Activated CD4-positive, CD25-positive, alpha-beta regulatory T cell treated with anti-CD3 and anti-CD28 coated beads, Interleukin-2, amount 50 U/mL, for 24 hours (primary cell): ENCODE data around the gene GPR55.

Source experiments
- ATAC-seq, 2 donors: fragments of 150-1000 bp; cut with Tn5 transposase; one replicate each; pipeline ENCODE4 v1.10.0; 2021; ENCODE audit warnings: mild to moderate bottlenecking in 1 of 2, moderate library complexity in 1 of 2

GPR55 gene

GRCh38 chr2:230865766-230866755 lies 59.0 kb downstream of the GPR55 start:
- no peak for ATAC-seq

DNA sequence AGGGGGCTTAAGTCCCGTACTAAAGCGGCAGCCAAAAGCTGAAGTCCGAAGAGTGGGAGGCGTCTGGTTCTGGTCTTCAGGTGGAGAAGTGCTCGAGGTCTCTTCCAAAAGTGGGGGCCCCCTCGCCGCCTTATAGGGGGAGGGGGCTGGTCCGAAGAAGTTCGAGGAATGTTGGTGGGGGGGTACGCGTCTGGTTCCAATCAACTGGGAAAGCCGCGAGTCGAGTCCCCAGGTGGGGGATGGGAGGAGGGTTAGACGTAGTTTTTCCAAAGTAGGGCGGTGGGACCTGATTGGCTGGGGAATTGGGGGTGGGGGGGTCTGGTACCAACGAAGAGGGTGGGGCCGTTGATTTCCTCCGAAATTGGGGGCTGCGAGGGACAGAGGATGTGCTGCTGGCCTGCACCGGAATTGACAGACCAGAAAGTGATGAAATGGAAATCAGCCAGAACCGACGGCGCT lies 59.7 kb downstream of the GPR55 start:
- ATAC-seq: no peak

DNA sequence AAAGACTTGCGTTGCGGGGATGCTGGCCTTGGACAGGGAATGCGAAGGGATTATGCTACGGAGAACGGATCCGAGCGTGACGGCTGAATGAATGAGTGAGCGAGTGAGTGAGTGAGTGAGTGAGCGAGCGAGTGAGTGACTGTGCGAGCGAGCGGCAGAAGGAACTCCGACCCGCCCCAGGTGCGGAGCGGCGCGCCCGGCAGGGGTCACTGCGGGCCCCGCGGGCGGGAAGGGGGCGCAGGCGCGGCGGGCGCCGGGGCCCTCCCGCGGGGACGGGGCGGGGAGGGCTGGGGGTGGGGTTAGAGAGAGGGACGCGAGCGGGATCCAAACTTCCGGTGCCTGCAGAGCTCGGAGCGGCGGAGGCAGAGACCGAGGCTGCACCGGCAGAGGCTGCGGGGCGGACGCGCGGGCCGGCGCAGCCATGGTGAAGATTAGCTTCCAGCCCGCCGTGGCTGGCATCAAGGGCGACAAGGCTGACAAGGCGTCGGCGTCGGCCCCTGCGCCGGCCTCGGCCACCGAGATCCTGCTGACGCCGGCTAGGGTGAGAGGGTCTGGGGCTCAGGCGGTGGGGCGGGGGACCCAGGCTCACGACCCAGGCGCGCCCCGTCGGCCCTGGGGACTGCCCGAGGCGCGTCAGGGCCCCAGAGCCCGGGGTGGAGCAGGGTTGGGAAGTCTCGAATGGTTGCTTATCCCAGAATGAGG lies 60.3 kb downstream of the GPR55 start, which contains the start of gene ITM2C:
Gene ITM2C, plus strand, starts transcription at position 338 of the 702 bp plus-strand sequence. Its CDS starts 84 bp downstream, at position 422.
- peak; percentile 85 to 89 for ATAC-seq

GRCh38 chr2:230864122-230864604 lies 60.9 kb downstream of the GPR55 start:
- ATAC-seq: no peak

DNA sequence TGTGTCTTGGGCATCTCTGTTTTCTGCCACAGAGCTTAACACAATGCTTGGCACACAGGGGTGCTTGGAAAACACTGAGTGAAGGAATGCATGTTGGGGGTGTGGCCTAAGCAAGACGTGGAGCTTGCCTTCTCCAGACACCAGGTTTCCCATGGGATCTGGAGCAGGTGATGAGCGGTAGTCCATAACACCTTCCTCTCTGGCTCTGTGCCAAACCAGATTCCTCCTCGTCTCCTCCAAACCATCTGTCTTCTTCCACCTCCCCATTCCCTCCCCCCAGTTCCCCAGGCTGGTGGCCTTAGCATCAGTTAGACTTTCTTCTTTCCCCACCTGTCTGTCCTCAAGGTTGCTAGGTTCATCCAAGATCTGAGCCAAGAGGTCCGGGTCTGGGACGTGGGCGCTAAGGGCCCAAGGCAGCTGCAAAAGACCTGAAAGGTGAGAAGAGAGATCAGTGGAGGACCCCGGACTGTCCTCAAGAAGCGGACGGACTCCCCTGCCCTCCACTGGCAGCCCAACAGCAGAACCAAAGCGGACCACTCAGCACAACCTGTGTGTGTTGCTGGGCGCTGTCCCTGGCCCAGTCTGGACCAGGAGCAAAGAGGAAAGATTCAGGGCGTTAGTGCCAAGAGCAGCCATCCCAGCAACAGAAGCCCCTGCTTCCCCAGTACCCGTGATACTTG lies 61.5 kb downstream of the GPR55 start:
- ATAC-seq: no peak

- ATAC-seq: no peak
Measured at GRCh38 chr2:230863031-230863430, 62.0 kb downstream of the GPR55 start.

GRCh38 chr2:230862292-230862691 lies 62.8 kb downstream of the GPR55 start:
- no peak for ATAC-seq

GRCh38 chr2:230861552-230862255 lies 63.3 kb downstream of the GPR55 start:
- ATAC-seq: peak in 1 of 2 donors; percentile 8
